GM12801 (cell line): Measurements from ENCODE around the gene CYS1.

Experiments used
- TF ChIP-seq, protein P1 (sequence below): IDR thresholded peaks from one replicate; pipeline ENCODE4 v1.5.1; 2011; ENCODE audit warnings: control low read depth; ENCODE audit not compliant: insufficient read length; ENCODE audit errors: extremely low read depth

CYS1 gene

DNA sequence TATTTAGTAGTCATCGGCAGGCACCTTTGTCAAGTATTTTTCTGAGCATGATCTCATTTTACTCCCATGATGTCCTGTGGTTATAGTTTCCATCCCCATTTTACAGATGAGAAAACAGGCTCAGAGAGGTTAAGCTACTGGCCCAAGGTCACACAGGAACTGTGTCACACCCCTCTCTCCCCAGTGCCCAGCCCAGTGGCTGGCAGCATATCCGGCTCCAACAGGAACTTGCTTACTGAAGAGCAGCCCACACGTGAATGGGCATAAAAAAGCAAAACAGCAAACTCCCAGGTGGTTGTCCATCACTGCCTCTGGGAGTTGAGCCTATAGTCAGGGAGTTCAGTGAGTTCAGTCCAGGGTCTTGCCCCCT is 45.2 kb downstream of the CYS1 start:
- TF ChIP-seq, protein P1, sequence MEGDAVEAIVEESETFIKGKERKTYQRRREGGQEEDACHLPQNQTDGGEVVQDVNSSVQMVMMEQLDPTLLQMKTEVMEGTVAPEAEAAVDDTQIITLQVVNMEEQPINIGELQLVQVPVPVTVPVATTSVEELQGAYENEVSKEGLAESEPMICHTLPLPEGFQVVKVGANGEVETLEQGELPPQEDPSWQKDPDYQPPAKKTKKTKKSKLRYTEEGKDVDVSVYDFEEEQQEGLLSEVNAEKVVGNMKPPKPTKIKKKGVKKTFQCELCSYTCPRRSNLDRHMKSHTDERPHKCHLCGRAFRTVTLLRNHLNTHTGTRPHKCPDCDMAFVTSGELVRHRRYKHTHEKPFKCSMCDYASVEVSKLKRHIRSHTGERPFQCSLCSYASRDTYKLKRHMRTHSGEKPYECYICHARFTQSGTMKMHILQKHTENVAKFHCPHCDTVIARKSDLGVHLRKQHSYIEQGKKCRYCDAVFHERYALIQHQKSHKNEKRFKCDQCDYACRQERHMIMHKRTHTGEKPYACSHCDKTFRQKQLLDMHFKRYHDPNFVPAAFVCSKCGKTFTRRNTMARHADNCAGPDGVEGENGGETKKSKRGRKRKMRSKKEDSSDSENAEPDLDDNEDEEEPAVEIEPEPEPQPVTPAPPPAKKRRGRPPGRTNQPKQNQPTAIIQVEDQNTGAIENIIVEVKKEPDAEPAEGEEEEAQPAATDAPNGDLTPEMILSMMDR = no peak

DNA sequence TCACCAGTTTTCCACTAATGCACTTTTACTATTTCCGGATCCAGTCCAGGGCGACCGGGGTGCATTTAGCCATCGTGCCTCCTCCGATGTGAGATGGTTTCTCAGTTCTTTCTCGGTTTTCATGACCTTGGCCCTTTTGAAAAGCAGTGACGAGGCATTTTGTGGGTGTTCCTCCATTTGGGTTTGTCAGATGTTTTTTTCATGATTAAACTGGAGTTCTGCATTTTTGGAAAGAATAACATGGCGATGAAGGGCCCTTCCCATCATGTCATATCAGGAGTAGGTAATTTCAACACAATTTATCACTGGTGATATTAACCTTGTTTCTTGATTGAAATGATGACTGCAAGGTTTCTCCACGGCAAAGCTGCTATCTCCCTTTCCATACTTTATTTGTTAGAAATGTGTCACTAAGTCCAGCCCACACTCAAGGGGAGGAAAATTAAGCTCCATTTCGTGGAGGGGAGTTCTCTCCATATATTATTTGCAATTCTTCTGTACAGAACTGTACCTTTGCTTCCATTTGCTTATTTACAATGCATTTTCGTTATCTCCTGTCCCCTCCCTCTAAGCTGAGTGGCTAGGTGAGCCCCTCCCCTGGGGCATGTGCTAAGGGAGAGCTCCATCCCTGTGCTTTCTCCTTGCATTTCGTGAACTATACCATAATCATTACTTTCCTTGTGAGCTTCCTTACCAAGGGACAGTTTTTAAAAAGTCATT is 45.7 kb downstream of the CYS1 start:
- TF ChIP-seq, protein P1 = no peak

DNA sequence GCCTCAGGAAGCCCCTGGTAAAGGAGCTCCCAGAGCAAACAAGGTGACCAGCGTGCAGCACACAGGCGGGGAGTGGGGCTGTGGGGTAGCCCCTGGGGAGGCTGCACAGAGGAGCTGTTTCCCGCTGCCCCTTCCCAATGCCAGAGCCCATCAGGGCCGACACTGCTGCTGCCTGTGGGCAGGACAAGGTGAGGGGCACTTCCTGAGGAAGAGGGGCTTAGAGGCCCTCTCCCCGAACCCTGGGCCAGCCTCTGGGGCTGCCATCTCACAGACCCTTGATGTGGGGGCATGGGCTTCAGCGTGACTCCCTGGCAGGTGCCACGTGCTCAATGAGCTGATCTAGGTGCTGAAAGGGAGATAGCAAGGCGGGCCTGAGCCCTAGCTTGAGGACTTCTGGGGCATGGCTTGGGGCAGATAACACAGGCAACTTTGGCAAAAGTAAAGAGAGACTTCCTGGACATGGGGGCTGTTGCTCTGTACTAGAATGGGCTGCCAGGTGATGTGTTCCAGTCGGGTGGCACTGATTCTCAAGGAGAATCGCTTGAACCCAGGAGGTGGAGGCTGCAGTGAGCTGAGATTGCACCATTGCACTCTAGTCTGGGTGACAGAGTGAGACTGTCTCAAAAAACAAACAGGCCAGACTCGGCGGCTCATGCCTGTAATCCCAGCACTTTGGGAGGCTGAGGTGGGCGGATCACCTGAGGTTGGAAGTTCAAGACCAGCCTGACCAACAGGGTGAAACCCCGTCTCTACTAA is 46.8 kb downstream of the CYS1 start:
- TF ChIP-seq, protein P1 = no peak

DNA sequence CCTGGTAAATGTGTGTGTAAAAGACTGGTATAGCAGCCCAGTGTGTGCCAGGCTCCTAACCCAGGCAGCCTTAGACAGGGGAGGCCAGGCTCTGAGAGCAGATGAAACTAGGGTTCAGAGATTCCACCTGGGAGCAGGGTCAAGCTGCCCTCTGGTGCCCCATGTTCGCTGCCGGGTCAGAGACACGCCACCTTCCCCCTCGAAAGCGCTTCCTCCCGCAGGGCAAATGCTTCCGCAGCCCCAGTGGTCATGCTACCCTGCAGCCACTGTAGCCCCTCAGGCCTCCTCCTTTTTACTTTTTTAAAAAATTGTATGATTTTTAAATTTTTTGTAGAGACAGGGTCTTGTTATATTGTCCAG is 47.5 kb downstream of the CYS1 start:
- TF ChIP-seq, protein P1 = no peak

DNA sequence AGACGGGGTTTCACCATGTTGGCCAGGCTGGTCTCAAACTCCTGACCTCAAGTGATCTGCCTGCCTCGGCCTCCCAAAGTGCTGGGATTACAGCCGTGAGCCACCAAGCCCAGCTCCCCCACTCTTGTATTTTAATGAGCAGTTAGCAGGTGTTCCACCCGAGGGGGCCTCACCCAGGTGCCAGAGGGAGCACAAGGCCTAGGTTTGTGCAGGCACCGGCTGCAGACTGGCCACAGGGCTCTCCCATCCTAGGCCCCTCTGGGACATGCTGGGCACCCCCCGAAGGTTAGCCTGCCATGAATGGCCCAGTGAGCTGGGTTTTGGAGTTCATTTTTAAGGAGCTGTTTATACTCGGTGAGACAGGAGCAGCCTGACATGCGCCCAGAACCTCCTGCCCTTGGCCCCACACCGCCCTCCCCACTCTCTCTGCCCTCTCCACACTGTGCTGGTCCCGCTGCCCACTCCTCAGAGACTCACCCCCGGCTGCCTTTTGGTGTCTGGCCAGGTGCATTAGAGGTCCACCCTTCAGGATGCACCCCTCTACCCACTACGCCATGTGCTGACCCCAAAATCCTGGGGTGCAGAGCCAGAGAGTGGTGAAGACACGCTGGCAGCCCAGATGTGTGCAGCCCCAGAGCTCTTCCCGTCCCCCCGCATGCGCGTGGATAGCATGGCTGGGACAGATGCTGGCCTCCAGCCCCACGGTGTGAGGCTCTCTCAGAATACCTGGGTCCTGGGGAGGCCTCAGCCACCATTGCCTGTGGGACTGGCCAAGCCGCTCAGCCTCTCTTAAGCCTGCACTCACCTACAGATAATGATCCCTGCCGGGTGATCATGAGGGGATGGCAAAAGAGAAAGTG is 48.1 kb downstream of the CYS1 start:
- TF ChIP-seq, protein P1 = no peak

DNA sequence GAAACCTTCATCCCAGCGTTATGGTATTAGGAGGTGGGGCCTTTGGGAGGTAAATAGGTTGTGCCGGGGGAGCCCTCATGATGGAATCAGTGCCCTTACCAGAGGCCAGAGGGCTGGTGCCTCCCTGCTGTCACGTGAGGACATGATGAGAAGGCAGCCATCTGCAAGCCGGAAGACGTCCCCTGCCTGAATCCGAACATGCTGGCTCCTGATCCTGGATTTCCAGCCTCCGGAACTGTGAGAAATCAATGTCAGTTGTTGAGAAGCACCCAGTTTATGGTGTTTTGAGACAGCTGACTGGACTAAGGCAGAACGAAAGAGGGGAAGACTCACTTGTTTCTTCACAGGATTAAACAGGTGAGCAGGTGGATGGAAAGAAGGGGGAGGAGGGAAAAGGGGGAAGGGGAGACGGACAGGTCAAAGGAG is 49.9 kb downstream of the CYS1 start:
- TF ChIP-seq, protein P1 = no peak

DNA sequence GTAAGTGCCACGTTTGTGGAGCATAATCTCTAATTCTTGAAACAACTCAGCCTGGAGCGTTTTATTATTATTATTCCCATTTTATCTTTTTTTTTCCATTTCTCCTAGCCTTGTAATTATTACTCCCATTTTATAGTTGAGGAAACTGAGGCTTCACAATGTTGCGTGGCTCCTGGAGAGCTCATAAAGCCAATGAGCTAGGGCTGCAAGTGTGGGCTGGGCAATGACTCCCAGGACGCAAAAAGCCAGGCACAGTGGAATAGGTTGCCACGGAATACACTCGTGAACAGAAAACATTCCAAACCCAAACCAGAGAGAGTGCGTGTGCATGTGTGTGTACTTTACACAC is 50.4 kb downstream of the CYS1 start:
- TF ChIP-seq, protein P1 = no peak
